Astrocyte (in vitro differentiated cells and primary cell): Measurements from ENCODE around the gene MB. TPM values are rescaled to one million over a fixed set of nuclear protein-coding genes. Genes with fewer than 3 reads are reported as not detected.
A peak's percentile ranks its signal among the peaks of the same experiment; 100 is the strongest.

Experiments
- DNase-seq: peaks from one replicate; pipeline ENCODE4 v3.0.0-alpha.2; 2010; ENCODE audit warnings: low read depth
- FAIRE-seq: peaks from 2 replicates; lab custom pipeline; 2011; peaks lifted over from hg19 to GRCh38; lab: Jason Lieb, UNC
- H2AFZ ChIP-seq: 2 replicates; pipeline ENCODE4 v1.6.0; 2012; ENCODE audit warnings: low read depth, low read length, inconsistent platforms
- H3K27ac ChIP-seq: 2 replicates; pipeline ENCODE4 v1.5.1; 2011; ENCODE audit warnings: low read depth, low read length, inconsistent platforms
- H3K27me3 ChIP-seq: 2 replicates; pipeline ENCODE4 v1.6.0; 2011; ENCODE audit warnings: low read length, inconsistent platforms; ENCODE audit not compliant: insufficient read depth
- H3K36me3 ChIP-seq: 2 replicates; pipeline ENCODE4 v1.5.1; 2011; ENCODE audit warnings: low read length, inconsistent platforms; ENCODE audit not compliant: insufficient read depth
- H3K4me1 ChIP-seq: 2 replicates; pipeline ENCODE4 v1.5.1; 2011; ENCODE audit warnings: low read length, inconsistent platforms; ENCODE audit not compliant: insufficient read depth
- H3K4me2 ChIP-seq: 2 replicates; pipeline ENCODE4 v1.6.0; 2012; ENCODE audit warnings: low read length, inconsistent platforms
- H3K4me3 ChIP-seq: 2 replicates; pipeline ENCODE4 v1.5.1; 2011; ENCODE audit warnings: low read depth, mild to moderate bottlenecking, low read length, inconsistent platforms; ENCODE audit not compliant: insufficient read depth
- H3K79me2 ChIP-seq: 2 replicates; pipeline ENCODE4 v1.6.0; 2012; ENCODE audit warnings: mild to moderate bottlenecking, low read length, inconsistent platforms; ENCODE audit not compliant: insufficient read depth
- H3K9ac ChIP-seq: 2 replicates; pipeline ENCODE4 v1.6.0; 2012; ENCODE audit warnings: mild to moderate bottlenecking, low read length, inconsistent platforms
- H3K9me3 ChIP-seq: 2 replicates; pipeline ENCODE4 v1.5.1; 2012; ENCODE audit warnings: low read depth, mild to moderate bottlenecking, low read length, inconsistent platforms; ENCODE audit not compliant: insufficient read depth
- H4K20me1 ChIP-seq: 2 replicates; pipeline ENCODE4 v1.6.0; 2012; ENCODE audit warnings: low read length, inconsistent platforms; ENCODE audit not compliant: insufficient read depth
- H3K27ac Mint-ChIP-seq: one replicate; pipeline ENCODE4 v1.8.0; 2021; ENCODE audit warnings: mild to moderate bottlenecking, mixed read lengths; ENCODE audit not compliant: unreplicated experiment
- H3K27me3 Mint-ChIP-seq: one replicate; pipeline ENCODE4 v1.8.0; 2021; ENCODE audit warnings: low read depth, mixed read lengths; ENCODE audit not compliant: unreplicated experiment
- H3K36me3 Mint-ChIP-seq: one replicate; pipeline ENCODE4 v1.8.0; 2021; ENCODE audit warnings: low read depth, mixed read lengths; ENCODE audit not compliant: unreplicated experiment
- H3K4me1 Mint-ChIP-seq: one replicate; pipeline ENCODE4 v1.8.0; 2021; ENCODE audit warnings: low read depth, mixed read lengths; ENCODE audit not compliant: unreplicated experiment
- H3K4me3 Mint-ChIP-seq: one replicate; pipeline ENCODE4 v1.8.0; 2021; ENCODE audit warnings: mild to moderate bottlenecking, moderate library complexity, mixed read lengths; ENCODE audit not compliant: unreplicated experiment
- H3K9me3 Mint-ChIP-seq: one replicate; pipeline ENCODE4 v1.8.0; 2021; ENCODE audit warnings: mild to moderate bottlenecking, mixed read lengths; ENCODE audit not compliant: unreplicated experiment
- EZH2 ChIP-seq: IDR thresholded peaks from 2 replicates; pipeline ENCODE4 v1.6.1; 2012; ENCODE audit warnings: mild to moderate bottlenecking, low read length, inconsistent platforms; ENCODE audit not compliant: insufficient read depth
- total RNA-seq: library from RNA; stranded (reverse); gene quantifications from 2 replicates; pipeline ENCODE4 v1.2.1, GENCODE V29; 2021
- TF ChIP-seq, protein P1 (sequence below): IDR thresholded peaks from 2 replicates; pipeline ENCODE4 v1.5.1; 2011; ENCODE audit warnings: low read depth, mild to moderate bottlenecking, inconsistent platforms, low read length, moderate library complexity; ENCODE audit not compliant: insufficient read depth

MB gene
- total RNA-seq, 1 donor from 2014 or later, result not detected

DNA sequence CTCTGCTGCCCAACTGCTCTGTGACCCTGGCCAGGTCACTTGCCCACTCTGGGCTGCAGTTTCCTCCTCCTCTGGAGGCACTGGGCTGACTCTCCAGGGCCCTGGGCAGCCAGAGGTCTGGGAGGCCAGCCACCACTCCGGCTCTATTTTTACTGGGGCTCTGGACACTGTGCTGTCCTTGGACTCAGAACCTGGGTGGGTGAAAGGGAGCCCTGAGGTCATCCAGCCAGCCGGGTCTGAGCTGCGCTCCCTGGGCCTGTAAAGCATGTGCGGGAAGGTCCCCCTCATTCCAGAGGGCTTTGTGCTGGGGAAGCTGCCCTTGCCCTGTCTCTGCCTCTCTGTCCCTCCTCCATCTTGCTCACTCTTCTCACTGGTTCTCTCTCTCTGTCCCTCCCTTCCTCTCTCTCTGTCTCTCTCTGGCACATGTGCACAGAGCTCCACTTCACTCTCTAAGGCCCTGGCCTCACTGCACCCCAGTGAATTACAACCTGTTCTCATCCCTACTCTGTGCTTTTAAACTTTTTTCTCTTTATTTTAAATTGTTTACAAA, 24.6 kb downstream of the MB start:
- DNase-seq (no peak), FAIRE-seq (no peak)
- Histone ChIP-seq H3K27ac (no peak overlapping the region), H3K79me2 (no peaks in the 10 kb centered on the region), H3K27me3 (peaks cover 3% of the 10 kb centered on the region), H3K9ac (no peak overlapping the region), H3K4me3 (no peak overlapping the region), H3K4me1 (peaks cover 12% of the 10 kb centered on the region), H2AFZ (no peak overlapping the region), H3K9me3 (no peaks in the 10 kb centered on the region), H3K4me2 (no peak overlapping the region), H3K36me3 (no peaks in the 10 kb centered on the region), H4K20me1 (no peaks in the 10 kb centered on the region)
- Mint-ChIP-seq H3K4me3 (no peak overlapping the region), H3K9me3 (no peaks in the 10 kb centered on the region), H3K27me3 (peaks cover 7% of the 10 kb centered on the region), H3K27ac (peak overlapping the region; percentile 42), H3K36me3 (no peaks in the 10 kb centered on the region), H3K4me1 (peaks cover 12% of the 10 kb centered on the region)
- TF ChIP-seq, protein P1, sequence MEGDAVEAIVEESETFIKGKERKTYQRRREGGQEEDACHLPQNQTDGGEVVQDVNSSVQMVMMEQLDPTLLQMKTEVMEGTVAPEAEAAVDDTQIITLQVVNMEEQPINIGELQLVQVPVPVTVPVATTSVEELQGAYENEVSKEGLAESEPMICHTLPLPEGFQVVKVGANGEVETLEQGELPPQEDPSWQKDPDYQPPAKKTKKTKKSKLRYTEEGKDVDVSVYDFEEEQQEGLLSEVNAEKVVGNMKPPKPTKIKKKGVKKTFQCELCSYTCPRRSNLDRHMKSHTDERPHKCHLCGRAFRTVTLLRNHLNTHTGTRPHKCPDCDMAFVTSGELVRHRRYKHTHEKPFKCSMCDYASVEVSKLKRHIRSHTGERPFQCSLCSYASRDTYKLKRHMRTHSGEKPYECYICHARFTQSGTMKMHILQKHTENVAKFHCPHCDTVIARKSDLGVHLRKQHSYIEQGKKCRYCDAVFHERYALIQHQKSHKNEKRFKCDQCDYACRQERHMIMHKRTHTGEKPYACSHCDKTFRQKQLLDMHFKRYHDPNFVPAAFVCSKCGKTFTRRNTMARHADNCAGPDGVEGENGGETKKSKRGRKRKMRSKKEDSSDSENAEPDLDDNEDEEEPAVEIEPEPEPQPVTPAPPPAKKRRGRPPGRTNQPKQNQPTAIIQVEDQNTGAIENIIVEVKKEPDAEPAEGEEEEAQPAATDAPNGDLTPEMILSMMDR, result no peak
- TF ChIP-seq EZH2, result no peak

DNA sequence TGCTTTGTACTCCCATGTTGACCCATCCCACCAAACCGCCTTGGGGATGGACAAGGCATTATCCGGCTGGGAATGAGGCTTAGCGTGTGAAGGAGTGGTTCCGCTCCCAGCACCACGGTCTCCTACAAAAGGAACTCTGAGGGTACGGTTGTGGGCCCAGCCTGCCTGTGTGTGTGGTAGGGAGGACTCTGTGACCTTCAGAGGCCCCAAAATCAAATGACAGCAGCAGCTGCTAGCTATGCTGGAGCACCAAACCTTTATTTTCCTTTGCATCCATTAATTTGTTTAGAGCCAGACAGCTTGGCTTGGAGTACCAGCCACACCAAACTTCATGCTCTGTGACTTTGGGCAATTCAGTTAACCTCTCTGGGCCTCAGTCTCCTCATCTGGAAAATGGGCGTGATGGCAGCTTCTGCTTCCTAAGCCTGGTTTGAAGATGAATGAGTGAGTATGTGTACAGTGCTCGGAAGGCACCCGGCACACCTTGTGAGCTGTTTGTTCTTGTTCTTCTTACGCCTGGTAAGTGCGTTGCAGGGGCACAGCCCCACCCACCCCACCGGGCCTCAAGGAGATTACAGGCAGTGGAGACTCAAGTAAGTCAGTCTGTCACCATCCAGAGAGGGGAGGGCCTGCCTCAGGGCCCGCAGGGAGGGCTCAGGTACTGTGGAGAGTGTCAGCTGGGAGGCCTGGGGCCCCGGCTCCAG, 25.3 kb downstream of the MB start:
- H3K4me2 ChIP-seq, result no peak overlapping the region
- H3K4me1 Mint-ChIP-seq, result peaks cover 12% of the 10 kb centered on the region
- DNase-seq, result no peak
- H2AFZ ChIP-seq, result no peak overlapping the region
- peaks cover 1% of the 10 kb centered on the region for H3K9me3 ChIP-seq
- H3K9ac ChIP-seq, result no peak overlapping the region
- H3K79me2 ChIP-seq, result no peaks in the 10 kb centered on the region
- no peak overlapping the region for H3K27ac ChIP-seq
- H4K20me1 ChIP-seq, result no peaks in the 10 kb centered on the region
- H3K9me3 Mint-ChIP-seq, result peaks cover 3% of the 10 kb centered on the region
- H3K4me1 ChIP-seq, result peaks cover 12% of the 10 kb centered on the region
- no peak for FAIRE-seq
- H3K36me3 Mint-ChIP-seq, result no peaks in the 10 kb centered on the region
- TF ChIP-seq, protein P1, result no peak
- no peak for TF ChIP-seq EZH2
- H3K4me3 Mint-ChIP-seq, result no peak overlapping the region
- H3K27me3 ChIP-seq, result peaks cover 3% of the 10 kb centered on the region
- peaks cover 7% of the 10 kb centered on the region for H3K27me3 Mint-ChIP-seq
- no peak overlapping the region for H3K27ac Mint-ChIP-seq
- no peaks in the 10 kb centered on the region for H3K36me3 ChIP-seq
- H3K4me3 ChIP-seq, result no peak overlapping the region
